GM23248 (cell line): ENCODE data around the gene ANO1. TPM values are rescaled to one million over a fixed set of nuclear protein-coding genes. Genes with fewer than 3 reads are reported as not detected.

Source experiments
- DNase-seq: peaks from one replicate; pipeline ENCODE4 v3.0.0-alpha.2; 2015
- H2AFZ ChIP-seq: fragments of 200-600 bp; sonication (generic); 2 replicates; pipeline ENCODE4 v1.6.1; 2016; ENCODE audit warnings: antibody characterized with exemption
- H3F3A ChIP-seq: fragments of 200-600 bp; sonication (generic); 2 replicates; pipeline ENCODE4 v1.6.1; 2016; ENCODE audit warnings: mild to moderate bottlenecking, antibody characterized with exemption, mixed run types; ENCODE audit not compliant: insufficient read depth
- H3K27ac ChIP-seq: fragments of 200-600 bp; sonication (generic); 2 replicates; pipeline ENCODE4 v1.5.1; 2016; ENCODE audit warnings: mild to moderate bottlenecking
- H3K27me3 ChIP-seq: fragments of 200-600 bp; sonication (generic); replicated peaks from 2 replicates; pipeline ENCODE4 v1.6.1; 2016; ENCODE audit warnings: mild to moderate bottlenecking; ENCODE audit not compliant: insufficient read depth
- H3K36me3 ChIP-seq: fragments of 200-600 bp; sonication (generic); 2 replicates; pipeline ENCODE4 v1.6.1; 2016; ENCODE audit warnings: low read depth, mild to moderate bottlenecking
- H3K4me1 ChIP-seq: fragments of 200-600 bp; sonication (generic); 2 replicates; pipeline ENCODE4 v1.6.1; 2016; ENCODE audit warnings: mild to moderate bottlenecking; ENCODE audit not compliant: insufficient read depth
- H3K4me2 ChIP-seq: fragments of 200-600 bp; sonication (generic); one replicate; pipeline ENCODE4 v1.6.1; 2016; ENCODE audit warnings: mild to moderate bottlenecking; ENCODE audit not compliant: unreplicated experiment
- H3K4me3 ChIP-seq: fragments of 200-600 bp; sonication (generic); 2 replicates; pipeline ENCODE4 v1.5.1; 2016; ENCODE audit warnings: mild to moderate bottlenecking
- H3K79me2 ChIP-seq: fragments of 200-600 bp; sonication (generic); 2 replicates; pipeline ENCODE4 v1.6.1; 2016; ENCODE audit warnings: mild to moderate bottlenecking; ENCODE audit not compliant: insufficient read depth
- H3K9ac ChIP-seq: fragments of 200-600 bp; sonication (generic); 2 replicates; pipeline ENCODE4 v1.6.1; 2016; ENCODE audit warnings: mild to moderate bottlenecking
- H3K9me2 ChIP-seq: fragments of 200-600 bp; sonication (generic); 2 replicates; pipeline ENCODE4 v1.6.1; 2016; ENCODE audit warnings: mixed run types, mild to moderate bottlenecking, moderate library complexity; ENCODE audit not compliant: insufficient read depth
- H3K9me3 ChIP-seq: fragments of 200-600 bp; sonication (generic); one replicate; pipeline ENCODE4 v1.6.1; 2017; ENCODE audit warnings: low read depth
- H4K20me1 ChIP-seq: fragments of 200-600 bp; sonication (generic); 2 replicates; pipeline ENCODE4 v1.6.0; 2016; ENCODE audit not compliant: insufficient read depth
- EZH2 ChIP-seq: fragments of 200-600 bp; sonication (generic); IDR thresholded peaks from 2 replicates; pipeline ENCODE4 v1.6.1; 2018; ENCODE audit warnings: antibody characterized with exemption, mild to moderate bottlenecking; ENCODE audit not compliant: insufficient read depth, poor library complexity, severe bottlenecking
- EZH2phosphoT487 ChIP-seq: fragments of 200-600 bp; sonication (generic); IDR thresholded peaks from 2 replicates; pipeline ENCODE4 v1.6.1; 2018; ENCODE audit warnings: antibody characterized with exemption, moderate library complexity, mild to moderate bottlenecking, low read depth; ENCODE audit not compliant: insufficient read depth
- WGBS, 2 experiments: methylation state at CpG; one replicate each; pipeline ENCODE4 v1.1.6; 2015 to 2017; ENCODE audit warnings: low lambda C conversion rate in 2 of 2, low coverage in 1 of 2; ENCODE audit errors: missing lambda C conversion rate in 2 of 2; 5-methylcytosine and 5-hydroxymethylcytosine counted together
- in situ Hi-C: fragments of 300-500 bp; cut with MboI; formaldehyde crosslinking; loops from 2 replicates; pipeline ENCODE4 v1.15.0; 2020
- polyA plus RNA-seq: library from polyadenylated mRNA; unstranded; fragments of >200 nt; fragmentation: Nextera tagmentation; extraction: Ambion mirVana; gene quantifications from 2 replicates; pipeline ENCODE4 v1.2.1, GENCODE V29; 2016
- total RNA-seq: library from RNA; depleted of rRNA; stranded (reverse); fragments of >200 nt; shearing (Covaris generic); gene quantifications from 2 replicates; pipeline ENCODE4 v1.2.3, GENCODE V29; 2014

ANO1 gene
- total and polyA plus RNA-seq, 2 experiments from 2014 or later: 0.97 TPM; not detected in 1

DNA sequence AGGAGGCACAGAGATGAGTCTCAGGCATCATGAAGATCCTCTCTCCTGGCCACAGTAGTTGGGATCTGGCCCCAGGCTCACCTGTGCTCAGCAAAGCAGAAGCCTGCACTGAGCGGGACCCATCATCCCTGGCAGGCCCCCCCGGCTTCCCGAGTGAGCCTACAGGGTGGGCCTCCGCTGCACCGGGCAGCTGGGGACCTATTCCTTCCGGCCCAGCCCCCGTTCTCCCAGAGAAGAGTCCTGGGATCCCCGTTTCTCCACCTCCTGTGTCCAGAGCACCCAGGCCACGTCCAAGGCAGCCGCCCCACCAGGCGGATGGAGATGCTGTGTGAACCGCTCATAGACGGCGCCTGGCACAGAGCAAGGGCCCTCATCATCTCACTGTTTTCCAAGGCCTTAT is 52.5 kb downstream of the ANO1 start:
- no peak overlapping the region for H3K27ac ChIP-seq
- H3K4me1 ChIP-seq: peaks cover 7% of the 10 kb centered on the region
- H3K9ac ChIP-seq: no peak overlapping the region
- TF ChIP-seq EZH2 (no peak), EZH2phosphoT487 (no peak)
- no peaks in the 10 kb centered on the region for H3F3A ChIP-seq
- H3K4me3 ChIP-seq: no peak overlapping the region
- no peak for DNase-seq
- H2AFZ ChIP-seq: no peak overlapping the region
- H3K9me2 ChIP-seq: no peaks in the 10 kb centered on the region
- H3K79me2 ChIP-seq: no peaks in the 10 kb centered on the region
- H3K4me2 ChIP-seq: no peak overlapping the region
- H3K9me3 ChIP-seq: no peaks in the 10 kb centered on the region
- H4K20me1 ChIP-seq: no peaks in the 10 kb centered on the region
- no peaks in the 10 kb centered on the region; the same call in 1 of the 2 replicates for H3K27me3 ChIP-seq
- in situ Hi-C loops: no loop called here
- no peaks in the 10 kb centered on the region for H3K36me3 ChIP-seq
- WGBS, 2 experiments: 69 to 71% methylated on average over 12 to 14 of the region's 14 CpGs

GRCh38 chr11:70131606-70132190 is 53.6 kb downstream of the ANO1 start:
- Histone ChIP-seq H3K27ac (no peak overlapping the region), H3K4me1 (peaks cover 7% of the 10 kb centered on the region), H2AFZ (no peak overlapping the region), H3K79me2 (no peaks in the 10 kb centered on the region), H3F3A (no peaks in the 10 kb centered on the region), H4K20me1 (no peaks in the 10 kb centered on the region), H3K4me2 (no peak overlapping the region), H3K9ac (no peak overlapping the region), H3K4me3 (no peak overlapping the region), H3K27me3 (no peaks in the 10 kb centered on the region; the same call in 1 of the 2 replicates), H3K36me3 (no peaks in the 10 kb centered on the region), H3K9me3 (no peaks in the 10 kb centered on the region), H3K9me2 (no peaks in the 10 kb centered on the region)
- in situ Hi-C loops: no loop called here
- WGBS, 2 experiments: 72 to 73% methylated on average over 19 of the region's 19 CpGs
- TF ChIP-seq EZH2phosphoT487 (no peak), EZH2 (no peak)
- DNase-seq: no peak

- Histone ChIP-seq H3K9me3 (no peaks in the 10 kb centered on the region), H3K4me3 (no peak overlapping the region), H3K79me2 (no peaks in the 10 kb centered on the region), H3K27ac (no peak overlapping the region), H2AFZ (no peak overlapping the region), H3K27me3 (no peaks in the 10 kb centered on the region; the same call in 1 of the 2 replicates), H3K9ac (no peak overlapping the region), H3K9me2 (no peaks in the 10 kb centered on the region), H4K20me1 (no peaks in the 10 kb centered on the region), H3K4me2 (no peak overlapping the region), H3K36me3 (no peaks in the 10 kb centered on the region), H3K4me1 (peaks cover 7% of the 10 kb centered on the region), H3F3A (no peaks in the 10 kb centered on the region)
- TF ChIP-seq EZH2phosphoT487: no peak
- TF ChIP-seq EZH2: no peak
- in situ Hi-C loops: no loop called here
- WGBS, 2 experiments: 54 to 61% methylated on average over 6 of the region's 6 CpGs
- DNase-seq: no peak
These were observed 54.5 kb downstream of the ANO1 start for GRCh38 chr11:70132641-70133040.

DNA sequence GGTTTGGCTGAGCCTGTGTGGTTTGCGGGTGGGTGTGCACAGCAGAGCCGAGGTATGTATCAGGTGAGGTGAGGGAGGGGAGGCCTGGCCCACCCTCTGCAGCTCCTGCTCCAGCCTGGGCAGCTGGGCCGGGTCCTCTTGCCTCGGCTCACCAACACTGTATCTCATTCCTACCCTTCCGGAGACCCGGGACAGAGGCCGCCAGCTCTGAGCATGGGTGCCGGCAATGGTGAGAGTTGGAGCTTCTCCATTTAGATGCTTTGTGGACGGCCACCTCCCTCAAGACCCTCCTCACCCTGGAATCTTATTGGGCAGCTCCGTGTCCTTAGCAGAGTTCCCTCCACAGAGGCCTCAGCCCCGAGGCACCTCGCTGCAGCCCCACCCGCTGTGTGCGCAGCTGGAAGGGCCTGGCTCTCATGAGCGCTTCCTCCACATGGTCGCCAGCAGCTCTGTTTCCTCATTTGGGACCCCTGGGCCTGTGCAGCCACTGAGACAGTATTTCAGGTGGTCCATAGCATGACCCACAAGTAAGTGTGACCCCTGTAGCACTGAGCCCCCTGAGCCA is 55.7 kb downstream of the ANO1 start:
- no peak overlapping the region for H3K27ac ChIP-seq
- TF ChIP-seq EZH2 (no peak), EZH2phosphoT487 (no peak)
- no peaks in the 10 kb centered on the region for H3K9me3 ChIP-seq
- H3F3A ChIP-seq: no peaks in the 10 kb centered on the region
- H3K4me3 ChIP-seq: no peak overlapping the region
- no peaks in the 10 kb centered on the region; the same call in 1 of the 2 replicates for H3K27me3 ChIP-seq
- WGBS, 2 experiments: 56 to 58% methylated on average over 16 of the region's 16 CpGs
- no peaks in the 10 kb centered on the region for H3K9me2 ChIP-seq
- DNase-seq: no peak
- H2AFZ ChIP-seq: no peak overlapping the region
- H3K79me2 ChIP-seq: no peaks in the 10 kb centered on the region
- in situ Hi-C loops: no loop called here
- no peaks in the 10 kb centered on the region for H4K20me1 ChIP-seq
- H3K4me1 ChIP-seq: no peaks in the 10 kb centered on the region
- H3K9ac ChIP-seq: no peak overlapping the region
- H3K36me3 ChIP-seq: no peaks in the 10 kb centered on the region
- H3K4me2 ChIP-seq: no peak overlapping the region

- Histone ChIP-seq H3K9me2 (no peaks in the 10 kb centered on the region), H3K9ac (no peak overlapping the region)
These were observed 56.4 kb downstream of the ANO1 start for GRCh38 chr11:70134490-70134889.

More at GRCh38 chr11:70134490-70134889, 56.4 kb downstream of the ANO1 start:
- no peak for DNase-seq
- peaks cover under 1% of the 10 kb centered on the region; the same call in 1 of the 2 replicates for H3K27me3 ChIP-seq
- no peaks in the 10 kb centered on the region for H3K4me1 ChIP-seq
- no peaks in the 10 kb centered on the region for H4K20me1 ChIP-seq
- no peak overlapping the region for H2AFZ ChIP-seq
- no peaks in the 10 kb centered on the region for H3K36me3 ChIP-seq
- no peak overlapping the region for H3K27ac ChIP-seq
- no peaks in the 10 kb centered on the region for H3F3A ChIP-seq
- in situ Hi-C loops: no loop called here
- H3K79me2 ChIP-seq: no peaks in the 10 kb centered on the region
- TF ChIP-seq EZH2 (no peak), EZH2phosphoT487 (no peak)
- WGBS, 2 experiments: 63% methylated on average over 14 of the region's 14 CpGs
- no peaks in the 10 kb centered on the region for H3K9me3 ChIP-seq
- no peak overlapping the region for H3K4me3 ChIP-seq
- H3K4me2 ChIP-seq: no peak overlapping the region
